NCI-H526 (cell line): ENCODE results near the gene TTC28.

ENCODE experiments used
- DNase-seq, 2 experiments: peaks; one replicate each; lab custom pipeline; 2025; lab: John Stamatoyannopoulos, UW

Gene TTC28

DNA sequence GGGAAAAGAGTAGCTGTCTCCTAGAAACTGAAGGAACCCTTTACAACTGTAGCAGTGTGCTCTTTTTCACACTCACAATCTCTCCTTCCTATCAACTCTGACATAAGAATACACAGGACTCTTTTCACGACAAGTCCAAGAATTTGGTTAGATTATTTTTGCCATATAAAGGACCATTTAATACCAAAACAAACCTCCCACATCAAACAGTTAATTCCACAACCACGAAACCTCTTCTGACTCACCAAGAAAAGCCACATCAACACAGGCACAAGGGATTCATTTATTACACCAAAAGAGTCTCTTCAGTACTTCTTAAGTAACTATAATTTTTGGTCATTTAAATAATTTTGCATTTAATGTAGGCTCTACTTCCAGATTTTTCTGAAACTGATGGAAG lies 538.0 kb downstream of the TTC28 start:
- DNase-seq: no peak

DNA sequence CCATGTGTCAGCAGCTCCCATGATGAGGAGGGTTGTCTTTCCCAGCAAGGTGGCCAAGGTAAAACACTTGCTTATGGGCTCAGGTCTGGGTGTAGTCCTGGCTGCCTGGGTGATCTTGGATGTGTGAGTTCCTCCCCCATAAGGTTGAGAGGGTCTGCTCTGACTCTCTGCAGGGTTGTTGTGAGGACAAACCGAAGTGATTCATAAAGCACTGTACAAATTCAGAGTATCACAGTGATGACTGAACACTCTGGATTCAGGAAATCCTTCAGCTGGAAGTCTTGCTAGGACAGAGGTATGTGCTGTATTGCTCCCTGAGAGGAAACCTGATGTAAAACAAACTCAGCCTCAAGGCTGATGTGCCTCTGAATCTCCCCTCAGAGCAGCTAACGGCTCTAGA lies 539.7 kb downstream of the TTC28 start:
- DNase-seq: no peak

DNA sequence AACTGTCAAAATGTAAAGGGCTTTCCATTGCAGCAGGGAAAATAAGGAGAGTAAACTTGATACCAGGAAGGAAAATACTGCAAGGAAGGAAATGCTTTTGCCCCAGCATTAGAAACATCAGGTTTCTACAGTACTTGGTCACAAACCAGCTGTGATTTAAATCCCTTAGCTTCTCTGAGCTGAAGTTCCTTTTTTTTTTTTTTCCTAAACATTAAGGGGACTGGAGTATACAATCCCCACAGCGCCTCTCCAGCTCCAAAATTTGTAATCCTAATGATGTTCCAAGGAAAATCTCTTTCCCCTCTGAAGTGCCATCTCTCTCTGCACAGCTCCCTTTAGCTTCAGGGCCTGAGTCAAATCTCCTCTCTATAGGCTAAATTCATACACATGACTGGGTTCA lies 540.1 kb downstream of the TTC28 start:
- no peak for DNase-seq

DNA sequence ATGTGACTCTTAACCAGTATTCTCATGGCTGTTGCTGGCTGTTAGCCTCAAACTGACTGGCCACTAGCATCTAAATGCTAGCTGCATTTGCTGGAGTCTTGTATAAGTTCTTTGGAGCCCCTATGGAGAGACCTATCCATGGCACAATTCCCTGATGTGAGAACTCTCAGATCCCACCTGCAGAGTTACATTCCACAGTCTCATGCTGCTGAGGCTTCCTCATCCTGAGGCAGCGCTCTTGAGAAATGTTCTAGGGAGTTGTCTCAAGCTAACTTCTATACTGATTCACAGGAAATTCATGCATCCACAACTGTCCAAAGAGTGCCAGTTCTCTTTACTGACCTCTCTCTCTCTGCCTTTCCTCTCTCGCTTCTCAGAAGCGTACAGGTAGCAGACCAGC lies 542.6 kb downstream of the TTC28 start:
- DNase-seq: no peak

DNA sequence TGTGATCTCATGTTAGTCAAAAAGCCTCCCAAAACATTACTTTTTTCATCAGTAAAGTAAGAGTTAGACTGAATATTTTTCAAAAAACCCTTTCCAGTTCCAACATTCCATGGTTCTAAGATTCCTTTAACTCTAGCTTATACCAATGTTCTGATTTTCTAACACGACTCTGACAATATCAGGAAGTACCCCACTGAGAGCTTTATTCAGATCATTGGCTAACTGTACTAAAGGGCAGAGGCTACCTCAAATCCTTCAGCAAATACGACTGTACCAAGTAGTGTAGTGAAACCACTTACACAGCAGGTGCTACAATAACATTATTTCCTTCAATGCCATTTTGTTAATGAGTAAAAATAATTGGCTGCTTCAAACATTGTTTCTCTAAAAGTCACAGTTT lies 547.2 kb downstream of the TTC28 start:
- DNase-seq: no peak

DNA sequence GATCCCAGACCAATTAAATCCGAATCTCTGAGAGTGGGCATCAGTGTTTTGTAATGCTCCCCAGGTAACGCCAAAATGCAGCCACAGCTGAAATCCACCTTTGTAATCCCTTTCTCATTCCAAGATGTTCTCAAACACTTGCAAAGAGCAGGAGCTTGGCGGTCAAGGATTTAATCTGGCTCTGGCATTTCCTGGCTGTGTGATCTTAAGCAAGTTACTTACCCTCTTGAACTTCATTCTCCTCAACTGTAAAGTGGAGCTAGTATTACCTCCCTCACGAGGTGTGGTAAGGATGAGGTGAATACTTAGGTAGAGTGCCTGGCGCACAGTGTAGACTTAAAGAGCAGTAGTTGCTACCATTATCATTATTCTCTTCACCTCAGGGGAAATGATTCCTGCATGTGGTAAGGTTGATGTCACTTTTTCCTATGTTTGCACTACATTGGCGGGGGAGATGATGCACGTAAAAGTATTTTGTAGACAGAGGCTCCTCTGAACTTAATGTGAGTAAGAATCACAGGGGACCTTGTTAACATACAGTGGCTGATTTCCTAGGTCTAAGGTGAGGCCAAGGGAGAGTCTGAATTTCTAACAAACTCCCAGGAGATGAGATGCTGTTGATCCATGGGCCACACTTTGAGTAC lies 550.2 kb downstream of the TTC28 start:
- no peak for DNase-seq

DNA sequence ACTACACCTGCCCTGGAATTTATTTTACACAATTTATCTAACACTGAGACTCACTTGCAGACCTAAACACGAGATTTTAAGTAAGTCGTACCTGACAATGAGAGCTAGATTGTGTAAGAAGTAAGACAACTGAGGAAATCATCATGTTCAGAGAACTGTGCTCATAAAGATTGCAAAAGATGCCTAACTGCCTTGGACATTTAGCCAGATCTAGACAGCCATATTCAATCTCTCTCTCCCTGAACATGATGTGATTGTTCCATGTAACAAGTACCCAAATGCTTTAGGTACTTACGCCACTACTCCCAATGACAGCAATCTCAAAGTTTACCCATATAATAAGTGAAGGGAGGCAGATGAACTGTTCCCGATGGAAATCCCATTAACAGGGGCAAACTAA lies 550.8 kb downstream of the TTC28 start:
- no peak for DNase-seq

DNA sequence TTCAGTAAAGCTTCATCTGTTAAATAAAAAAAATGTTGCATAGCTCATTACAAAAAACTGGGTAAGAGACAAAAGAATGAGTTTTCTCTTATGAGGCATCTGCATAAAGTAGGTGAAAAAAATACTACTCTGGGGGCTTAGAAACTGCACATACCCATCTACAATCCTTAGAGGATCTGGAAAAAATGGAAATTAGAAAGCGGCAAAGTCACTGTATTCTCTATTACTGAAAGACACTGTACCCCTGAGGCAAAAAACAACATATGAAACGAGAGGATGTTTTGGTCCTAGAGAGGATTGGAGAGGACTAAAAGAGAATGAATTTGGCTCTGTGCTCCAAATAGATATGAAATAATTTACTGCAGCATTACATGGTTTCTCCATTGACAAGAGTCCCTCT lies 553.8 kb downstream of the TTC28 start:
- no peak for DNase-seq

DNA sequence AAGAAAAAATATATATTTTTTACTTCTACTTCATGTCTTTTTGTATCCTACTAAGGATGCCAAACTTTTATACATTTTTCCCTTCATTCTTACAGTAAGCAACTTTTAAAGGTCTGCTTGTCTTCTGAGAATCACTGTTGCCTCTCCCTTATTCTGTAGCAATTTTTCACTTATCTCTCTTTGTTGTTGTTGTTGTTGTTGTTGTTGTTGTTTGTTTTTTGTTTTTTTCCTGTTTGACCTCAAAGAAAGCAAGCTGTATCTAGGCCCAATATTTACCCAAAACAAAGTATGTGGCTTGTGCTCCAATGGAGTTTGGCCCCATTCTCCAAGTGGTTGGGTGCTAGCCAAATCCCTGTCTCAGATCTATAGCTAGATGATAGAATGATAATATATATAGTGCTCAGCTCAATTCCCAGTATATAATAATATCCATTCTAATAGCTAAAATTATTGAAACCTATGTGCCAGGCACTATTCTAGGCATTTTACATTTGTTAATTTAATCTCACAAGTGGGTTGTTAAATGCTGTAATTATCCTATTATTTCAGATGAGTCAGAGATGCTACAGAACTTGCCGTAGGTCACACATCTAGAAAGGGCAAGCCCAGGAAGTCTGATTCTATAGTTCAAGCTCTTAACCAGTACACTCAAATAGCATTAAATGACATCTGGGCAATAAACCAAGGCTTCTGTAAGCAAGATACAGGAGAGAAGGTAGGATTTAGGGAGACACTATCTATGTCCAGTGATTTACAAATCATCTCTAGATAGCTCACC lies 555.5 kb downstream of the TTC28 start:
- no peak for DNase-seq

DNA sequence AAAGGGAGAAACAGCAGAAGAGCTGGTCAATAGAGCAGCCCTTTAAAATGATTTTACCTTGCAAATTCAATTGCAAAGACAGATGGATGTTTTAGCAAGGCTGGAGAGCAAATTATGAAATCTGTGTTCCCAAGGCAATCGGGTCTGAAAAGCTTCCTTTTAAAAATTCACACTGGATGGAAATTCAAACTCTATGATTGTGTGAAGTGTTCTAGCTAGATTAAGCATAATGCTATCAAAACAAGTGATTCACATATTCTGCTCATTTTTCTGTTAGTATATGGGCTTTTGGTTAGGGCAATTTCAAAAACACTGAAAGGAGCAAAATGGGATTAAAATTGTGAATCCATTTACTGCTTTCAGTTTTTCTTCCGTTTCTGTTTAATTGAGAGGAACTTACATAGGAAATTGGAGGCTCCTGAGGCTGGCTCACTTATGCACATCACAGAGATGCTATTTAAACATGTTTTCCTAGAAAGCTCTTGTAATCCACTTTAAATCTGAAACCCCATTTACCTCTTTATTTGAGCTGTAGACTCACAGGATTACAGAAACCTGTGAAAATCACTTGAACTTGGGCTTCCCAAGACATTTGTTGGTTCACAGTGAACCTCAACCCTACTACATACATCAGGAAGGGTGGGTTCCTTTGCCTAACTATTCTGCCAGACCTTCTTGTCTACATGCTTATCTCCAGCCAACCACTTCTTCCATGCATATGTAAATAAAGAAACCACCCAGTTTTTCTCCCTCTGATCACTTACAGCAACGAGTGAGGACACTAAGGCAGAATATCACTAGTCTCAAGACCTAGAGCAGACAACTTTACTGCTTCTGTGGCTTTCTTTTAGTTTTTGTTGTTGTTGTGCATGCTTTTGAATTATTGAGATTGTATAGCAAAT lies 558.7 kb downstream of the TTC28 start:
- peak in 1 of 2 experiments; percentile 8 for DNase-seq

DNA sequence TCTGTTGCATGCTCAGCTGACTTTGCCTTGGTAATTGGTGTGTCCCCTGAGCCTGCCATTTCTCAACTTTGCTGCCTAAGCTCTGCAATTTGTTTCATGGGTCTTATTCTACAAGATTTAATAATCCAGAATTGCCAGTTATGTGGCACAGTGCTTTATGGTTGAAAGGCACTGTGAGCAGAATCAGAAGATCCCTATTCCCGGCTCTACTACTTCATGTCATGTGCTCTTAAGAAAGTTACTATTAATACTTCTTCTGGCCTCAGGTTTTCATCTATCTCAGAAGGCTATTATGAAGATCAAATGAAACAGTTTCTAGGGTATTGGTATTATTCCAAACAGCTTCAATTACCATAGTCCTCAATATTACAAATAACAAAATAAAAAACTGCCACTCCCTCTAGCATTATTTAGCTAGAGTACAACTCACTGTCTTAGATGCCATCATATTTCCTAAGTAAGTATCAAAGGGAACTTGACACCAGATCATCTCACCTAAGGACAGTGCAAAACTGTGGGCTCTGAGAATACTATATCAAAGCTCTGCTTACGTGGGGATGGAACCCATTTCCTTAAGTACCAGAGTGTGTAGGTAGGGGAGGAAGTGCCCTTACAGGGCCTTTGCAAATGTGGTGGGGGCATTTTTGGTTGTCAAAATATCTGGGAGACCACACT lies 560.5 kb downstream of the TTC28 start:
- DNase-seq: no peak

DNA sequence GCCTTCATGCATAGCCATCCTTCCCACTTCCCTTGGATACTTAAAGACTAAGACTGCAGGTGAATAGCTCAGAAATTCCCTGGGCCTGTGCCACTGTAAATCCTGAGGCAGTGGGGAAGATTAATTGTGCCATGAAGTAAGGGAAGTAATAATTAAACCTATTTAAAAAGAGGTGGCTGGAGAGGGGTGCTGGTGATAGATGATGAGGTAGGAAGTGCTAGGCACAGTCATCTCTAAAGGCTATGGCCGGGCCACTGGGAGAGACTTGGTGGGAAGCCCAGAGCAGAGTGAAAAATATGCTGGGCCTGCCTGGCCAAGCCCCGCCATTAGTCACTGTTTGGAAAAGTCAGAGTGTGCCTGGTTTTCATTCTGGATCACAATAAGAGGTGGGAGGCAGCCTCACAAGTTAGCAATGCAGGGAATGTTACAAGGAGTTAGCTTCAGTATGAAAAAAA lies 563.4 kb downstream of the TTC28 start:
- no peak for DNase-seq

DNA sequence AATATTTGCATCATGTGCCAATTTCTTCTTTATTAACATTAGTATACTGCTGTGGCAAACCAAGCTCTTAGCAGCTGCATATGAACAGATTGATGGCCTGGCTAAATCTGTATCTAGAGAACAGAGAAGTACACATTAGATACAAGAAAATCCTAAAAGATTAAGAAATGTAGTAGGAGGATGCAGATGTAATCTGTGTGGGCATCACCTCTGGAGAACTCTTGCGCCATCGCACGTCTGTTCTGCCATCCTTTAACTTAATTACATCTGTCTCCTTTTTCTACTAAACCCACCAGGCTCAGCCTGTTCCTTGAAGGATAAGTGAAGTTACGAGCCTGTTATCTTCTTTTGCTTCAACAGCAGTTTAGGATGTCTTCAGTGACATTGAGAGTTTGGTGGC lies 564.2 kb downstream of the TTC28 start:
- DNase-seq: no peak

DNA sequence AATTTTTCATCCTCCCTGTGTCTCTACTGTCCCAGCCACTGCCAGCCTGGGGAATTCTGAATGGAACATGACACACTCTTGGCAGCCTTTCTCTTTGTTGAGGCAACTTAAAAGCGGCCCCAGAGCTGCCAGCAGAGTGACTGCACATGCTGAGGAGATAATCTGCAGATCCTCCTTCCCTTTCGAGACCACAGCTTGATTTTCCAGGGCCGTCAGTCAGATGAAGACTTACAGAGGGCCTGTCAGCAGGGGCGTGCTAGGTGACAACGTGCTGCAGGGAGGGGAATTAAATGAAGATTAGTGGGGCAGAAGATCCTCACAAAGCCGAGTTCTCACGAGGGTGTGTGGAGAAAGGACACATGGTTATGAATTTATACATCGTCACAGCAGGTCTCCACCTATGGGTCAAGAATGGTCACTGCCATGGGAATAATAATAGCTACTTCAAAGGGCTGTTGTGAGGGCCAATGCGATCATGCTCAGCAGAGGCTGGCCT lies 567.0 kb downstream of the TTC28 start:
- DNase-seq: peak in 1 of 2 experiments; percentile 8

DNA sequence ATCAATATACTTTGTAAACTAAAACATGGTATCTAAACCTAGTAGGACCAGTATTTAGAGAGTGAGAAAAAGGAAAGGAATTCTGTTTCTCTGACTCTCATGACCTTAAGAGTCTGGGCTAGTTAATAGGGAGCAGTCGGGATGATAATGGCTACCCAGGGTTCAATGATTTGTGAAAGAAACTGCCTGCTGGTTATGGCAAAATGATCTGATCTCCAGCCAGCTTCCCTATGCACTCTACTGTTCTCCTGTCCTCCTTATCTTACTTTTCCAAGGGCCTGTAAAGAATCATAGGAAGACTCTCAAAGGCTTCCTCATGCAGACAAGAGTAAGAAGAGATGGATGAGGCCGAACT lies 567.5 kb downstream of the TTC28 start:
- DNase-seq: no peak

DNA sequence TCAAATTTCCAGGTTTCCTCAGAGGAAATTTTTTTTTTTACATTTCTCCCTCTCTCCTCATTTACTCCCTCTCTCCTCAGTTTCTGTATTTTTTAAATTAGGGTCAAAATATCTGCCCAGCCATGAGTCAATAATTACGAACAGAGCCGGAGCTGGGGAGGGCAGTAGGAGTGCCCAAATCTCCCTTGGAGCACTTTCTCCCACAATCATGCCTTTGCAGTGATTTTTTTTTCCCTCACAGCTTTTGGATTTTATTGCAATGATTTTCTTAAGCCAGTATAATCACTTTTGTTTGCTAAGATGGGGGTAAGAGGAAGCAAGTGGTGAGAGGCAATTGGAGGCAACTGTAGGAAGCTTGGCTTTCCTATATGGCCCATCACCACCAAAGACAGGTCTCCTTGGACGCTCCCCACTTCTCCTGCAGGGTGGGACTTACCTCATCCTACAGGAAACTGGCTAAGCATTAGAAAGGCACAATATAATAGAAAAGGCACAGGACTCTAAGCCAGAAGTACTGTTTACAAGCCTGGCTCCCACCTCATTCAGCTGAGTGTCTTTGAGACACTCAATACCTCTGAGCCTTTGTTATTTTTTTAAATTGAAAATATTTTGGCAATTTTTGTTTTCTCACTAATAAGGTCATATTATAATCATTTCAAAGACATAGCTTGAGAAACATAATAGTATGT lies 568.0 kb downstream of the TTC28 start:
- DNase-seq: no peak

DNA sequence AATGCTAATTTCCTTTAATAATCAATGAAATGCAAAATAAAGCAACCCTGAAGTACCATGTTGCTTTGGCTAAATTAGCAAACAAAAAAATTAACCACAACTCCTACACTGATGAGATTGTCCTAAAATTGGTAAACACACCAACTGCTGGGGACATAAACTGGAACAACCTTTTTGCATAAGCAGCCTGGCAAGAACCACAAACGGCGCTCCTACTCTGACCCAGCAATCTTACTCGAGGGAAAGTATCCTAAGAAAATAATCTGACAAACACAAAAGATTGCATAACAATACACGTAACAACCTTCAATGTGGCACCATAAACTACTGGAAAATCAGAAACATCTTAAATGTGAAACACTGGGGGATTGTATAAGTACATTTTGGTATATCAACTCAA lies 570.8 kb downstream of the TTC28 start:
- DNase-seq: peak in 1 of 2 experiments; percentile 28

DNA sequence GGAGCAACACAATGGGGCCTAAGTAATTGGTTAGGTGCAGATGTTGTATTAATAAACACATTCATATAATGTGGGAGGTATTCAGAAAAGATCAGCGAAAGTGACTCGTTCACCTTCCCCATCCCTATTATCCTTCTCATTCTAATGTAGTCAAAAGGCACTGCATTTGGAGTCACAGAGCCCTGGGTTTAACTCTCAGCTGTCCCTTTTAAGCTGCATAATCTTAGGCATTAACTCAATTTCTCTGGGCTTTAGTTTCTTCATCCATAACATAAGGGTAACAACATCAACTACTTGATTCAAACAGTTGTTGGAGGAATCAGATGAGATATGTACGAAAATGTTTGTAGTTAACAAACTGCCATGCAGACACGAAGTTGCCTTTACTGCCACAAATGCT lies 573.0 kb downstream of the TTC28 start:
- DNase-seq: no peak

DNA sequence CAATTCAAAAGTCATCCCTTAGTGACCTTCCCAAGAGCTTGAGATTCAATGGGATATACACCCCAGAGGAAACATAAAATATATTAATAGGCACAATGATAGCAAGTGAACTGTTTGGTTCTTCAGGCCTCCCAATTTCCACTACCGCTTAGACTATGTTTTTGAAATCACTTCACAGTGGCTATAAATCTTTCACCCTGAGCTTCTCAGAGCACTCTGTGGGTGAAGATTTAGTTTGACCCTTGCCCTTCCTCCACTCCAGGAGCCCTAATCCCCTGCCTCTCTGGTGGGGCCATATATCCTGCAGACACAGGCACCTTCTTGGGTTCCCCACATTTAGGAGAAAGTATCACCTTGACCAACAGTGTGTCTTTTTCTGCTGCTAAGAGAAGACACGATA lies 573.7 kb downstream of the TTC28 start:
- no peak for DNase-seq

DNA sequence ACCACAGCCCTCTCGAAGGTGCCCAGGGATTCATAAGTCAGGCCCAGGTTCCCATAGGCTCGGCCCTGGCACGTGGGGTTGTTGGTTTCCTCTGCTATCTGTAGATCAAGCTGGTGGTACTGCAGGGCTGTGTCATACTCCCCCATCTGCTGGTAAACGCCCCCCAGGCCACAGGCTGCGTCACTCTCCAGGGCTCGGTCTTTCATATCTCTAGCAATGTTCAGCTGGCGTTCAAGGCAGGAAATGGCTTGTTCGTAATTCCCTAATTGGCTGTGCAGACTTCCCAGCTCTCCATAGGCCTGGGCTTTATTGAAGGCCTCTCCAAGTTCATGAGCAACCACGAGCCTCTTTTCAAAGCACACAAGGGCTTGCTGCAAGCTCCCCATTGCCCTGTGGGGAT lies 574.2 kb downstream of the TTC28 start:
- DNase-seq: no peak

DNA sequence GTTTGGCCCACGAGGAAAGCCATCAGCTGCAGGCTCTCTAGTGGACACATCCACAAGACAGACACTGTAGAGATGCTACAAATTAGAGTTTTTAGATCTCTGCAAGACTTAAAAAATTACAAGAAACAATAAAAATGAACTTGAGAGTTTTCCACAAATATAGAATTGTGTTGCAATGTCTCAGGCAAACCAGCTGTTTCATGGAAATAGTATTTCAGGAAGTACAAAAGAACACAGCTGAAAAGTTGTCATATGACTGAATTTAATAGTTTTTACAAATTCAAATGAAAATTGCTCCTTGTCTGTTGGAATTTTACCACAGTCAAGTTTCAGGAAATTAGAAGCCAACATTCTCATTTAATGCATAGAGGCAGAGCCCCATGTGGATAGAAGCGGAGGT lies 576.0 kb downstream of the TTC28 start:
- no peak for DNase-seq
